WTC11 (cell line): ENCODE measurements around the gene TRAF7. TPM values are rescaled to one million over a fixed set of nuclear protein-coding genes. Genes with fewer than 3 reads are reported as not detected.
A peak's percentile ranks its signal among the peaks of the same experiment; 100 is the strongest.

Experiments used
- ATAC-seq: fragments of 200-7000 bp; cut with Tn5 transposase; 2 replicates; pipeline ENCODE4 v1.10.0; 2021; ENCODE audit warnings: mild to moderate bottlenecking, moderate library complexity
- CTCF ChIA-PET: fragments of 300-600 bp; sonication (Branson Sonifier 250); formaldehyde crosslinking; loops from one replicate; lab custom pipeline; 2021; ENCODE audit warnings: antibody characterized with exemption; lab: Charles Lee
- POLR2A ChIA-PET: fragments of 350-600 bp; sonication (Branson Sonifier 250); formaldehyde crosslinking; loops from one replicate; lab custom pipeline; 2021; ENCODE audit warnings: antibody characterized with exemption; lab: Charles Lee
- DNase-seq: peaks from one replicate; pipeline ENCODE4 v3.0.0; 2021; ENCODE audit warnings: low spot score
- H3K27ac Mint-ChIP-seq: 2 replicates; pipeline ENCODE4 v1.8.0; 2021; ENCODE audit warnings: mixed read lengths
- H3K27me3 Mint-ChIP-seq: 2 replicates; pipeline ENCODE4 v1.8.0; 2021; ENCODE audit warnings: low read depth, mild to moderate bottlenecking, moderate library complexity, mixed read lengths
- H3K36me3 Mint-ChIP-seq: 2 replicates; pipeline ENCODE4 v1.8.0; 2021; ENCODE audit warnings: mixed read lengths
- H3K4me1 Mint-ChIP-seq: 2 replicates; pipeline ENCODE4 v1.8.0; 2022; ENCODE audit warnings: mixed read lengths
- H3K4me3 Mint-ChIP-seq: 2 replicates; pipeline ENCODE4 v1.8.0; 2021; ENCODE audit warnings: mild to moderate bottlenecking, moderate library complexity, mixed read lengths
- H3K9me3 Mint-ChIP-seq: 2 replicates; pipeline ENCODE4 v1.8.0; 2021; ENCODE audit warnings: mixed read lengths
- FOXJ3 ChIP-seq: sonication (generic); formaldehyde crosslinking; IDR thresholded peaks from 2 replicates; pipeline ENCODE4 v1.9.0; 2021; ENCODE audit warnings: missing genetic modification reagents, mild to moderate bottlenecking, borderline replicate concordance
- KAT7 ChIP-seq: sonication (generic); formaldehyde crosslinking; IDR thresholded peaks from 2 replicates; pipeline ENCODE4 v1.8.1; 2023; ENCODE audit warnings: missing genetic modification reagents, mild to moderate bottlenecking, borderline replicate concordance
- ZNF232 ChIP-seq: sonication (generic); formaldehyde crosslinking; IDR thresholded peaks from 2 replicates; pipeline ENCODE4 v1.8.0; 2022; ENCODE audit warnings: mild to moderate bottlenecking, missing genetic modification reagents
- ZNF671 ChIP-seq: fragments of 250-450 bp; sonication (Bioruptor Pico); IDR thresholded peaks from 2 replicates; pipeline ENCODE4 v1.8.0; 2021; ENCODE audit warnings: mild to moderate bottlenecking
- total RNA-seq: library from RNA; stranded (reverse); gene quantifications from 3 replicates; pipeline ENCODE4 v1.2.3, GENCODE V29; 2021
- TF ChIP-seq, protein P1 (sequence below): sonication (generic); formaldehyde crosslinking; IDR thresholded peaks from 2 replicates; pipeline ENCODE4 v1.8.0; 2023; ENCODE audit warnings: missing genetic modification reagents, mild to moderate bottlenecking, borderline replicate concordance
- TF ChIP-seq, protein P2 (sequence below): sonication (generic); formaldehyde crosslinking; IDR thresholded peaks from 2 replicates; pipeline ENCODE4 v1.8.1; 2023; ENCODE audit warnings: mild to moderate bottlenecking, moderate library complexity, missing genetic modification reagents
- TF ChIP-seq, protein P3 (sequence below): sonication (generic); formaldehyde crosslinking; IDR thresholded peaks from 2 replicates; pipeline ENCODE4 v1.8.1; 2022; ENCODE audit warnings: low read depth, mild to moderate bottlenecking, moderate library complexity, missing genetic modification reagents, borderline replicate concordance
- TF ChIP-seq, protein P4 (sequence below): sonication (generic); formaldehyde crosslinking; IDR thresholded peaks from 2 replicates; pipeline ENCODE4 v1.8.1; 2022; ENCODE audit warnings: missing genetic modification reagents, borderline replicate concordance
- TF ChIP-seq, protein P5 (sequence below): sonication (generic); formaldehyde crosslinking; IDR thresholded peaks from 2 replicates; pipeline ENCODE4 v1.8.1; 2023; ENCODE audit warnings: mild to moderate bottlenecking, missing genetic modification reagents
- TF ChIP-seq, protein P6 (sequence below): sonication (generic); formaldehyde crosslinking; IDR thresholded peaks from 2 replicates; pipeline ENCODE4 v1.8.1; 2022; ENCODE audit warnings: low read depth, missing genetic modification reagents, borderline replicate concordance

TRAF7 gene
- total RNA-seq, 1 experiment from 2014 or later, result 148 TPM

DNA sequence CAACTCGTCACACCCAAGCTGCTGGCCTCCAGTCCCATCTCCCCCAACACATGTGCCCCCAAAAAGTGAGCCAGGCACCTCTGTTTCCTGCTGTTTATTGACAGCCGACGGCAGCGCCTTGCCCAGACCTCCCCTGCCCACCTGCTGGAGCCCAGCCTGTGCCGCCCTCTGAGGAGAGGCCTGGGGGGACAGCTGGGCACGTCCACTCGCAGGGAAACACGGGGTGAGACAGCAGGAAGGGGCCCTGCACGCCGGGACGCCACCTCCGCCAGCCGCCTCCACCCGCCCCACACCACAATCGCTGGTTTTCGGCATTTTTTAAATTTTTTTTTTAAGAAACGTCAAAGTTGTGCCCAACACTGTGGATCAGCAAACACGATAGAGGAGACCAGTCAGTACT, 21.5 kb downstream of the TRAF7 start (continued):
- TF ChIP-seq, protein P1, sequence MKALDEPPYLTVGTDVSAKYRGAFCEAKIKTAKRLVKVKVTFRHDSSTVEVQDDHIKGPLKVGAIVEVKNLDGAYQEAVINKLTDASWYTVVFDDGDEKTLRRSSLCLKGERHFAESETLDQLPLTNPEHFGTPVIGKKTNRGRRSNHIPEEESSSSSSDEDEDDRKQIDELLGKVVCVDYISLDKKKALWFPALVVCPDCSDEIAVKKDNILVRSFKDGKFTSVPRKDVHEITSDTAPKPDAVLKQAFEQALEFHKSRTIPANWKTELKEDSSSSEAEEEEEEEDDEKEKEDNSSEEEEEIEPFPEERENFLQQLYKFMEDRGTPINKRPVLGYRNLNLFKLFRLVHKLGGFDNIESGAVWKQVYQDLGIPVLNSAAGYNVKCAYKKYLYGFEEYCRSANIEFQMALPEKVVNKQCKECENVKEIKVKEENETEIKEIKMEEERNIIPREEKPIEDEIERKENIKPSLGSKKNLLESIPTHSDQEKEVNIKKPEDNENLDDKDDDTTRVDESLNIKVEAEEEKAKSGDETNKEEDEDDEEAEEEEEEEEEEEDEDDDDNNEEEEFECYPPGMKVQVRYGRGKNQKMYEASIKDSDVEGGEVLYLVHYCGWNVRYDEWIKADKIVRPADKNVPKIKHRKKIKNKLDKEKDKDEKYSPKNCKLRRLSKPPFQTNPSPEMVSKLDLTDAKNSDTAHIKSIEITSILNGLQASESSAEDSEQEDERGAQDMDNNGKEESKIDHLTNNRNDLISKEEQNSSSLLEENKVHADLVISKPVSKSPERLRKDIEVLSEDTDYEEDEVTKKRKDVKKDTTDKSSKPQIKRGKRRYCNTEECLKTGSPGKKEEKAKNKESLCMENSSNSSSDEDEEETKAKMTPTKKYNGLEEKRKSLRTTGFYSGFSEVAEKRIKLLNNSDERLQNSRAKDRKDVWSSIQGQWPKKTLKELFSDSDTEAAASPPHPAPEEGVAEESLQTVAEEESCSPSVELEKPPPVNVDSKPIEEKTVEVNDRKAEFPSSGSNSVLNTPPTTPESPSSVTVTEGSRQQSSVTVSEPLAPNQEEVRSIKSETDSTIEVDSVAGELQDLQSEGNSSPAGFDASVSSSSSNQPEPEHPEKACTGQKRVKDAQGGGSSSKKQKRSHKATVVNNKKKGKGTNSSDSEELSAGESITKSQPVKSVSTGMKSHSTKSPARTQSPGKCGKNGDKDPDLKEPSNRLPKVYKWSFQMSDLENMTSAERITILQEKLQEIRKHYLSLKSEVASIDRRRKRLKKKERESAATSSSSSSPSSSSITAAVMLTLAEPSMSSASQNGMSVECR (CRISPR knock-in tag), result no peak
- TF ChIP-seq, protein P2, sequence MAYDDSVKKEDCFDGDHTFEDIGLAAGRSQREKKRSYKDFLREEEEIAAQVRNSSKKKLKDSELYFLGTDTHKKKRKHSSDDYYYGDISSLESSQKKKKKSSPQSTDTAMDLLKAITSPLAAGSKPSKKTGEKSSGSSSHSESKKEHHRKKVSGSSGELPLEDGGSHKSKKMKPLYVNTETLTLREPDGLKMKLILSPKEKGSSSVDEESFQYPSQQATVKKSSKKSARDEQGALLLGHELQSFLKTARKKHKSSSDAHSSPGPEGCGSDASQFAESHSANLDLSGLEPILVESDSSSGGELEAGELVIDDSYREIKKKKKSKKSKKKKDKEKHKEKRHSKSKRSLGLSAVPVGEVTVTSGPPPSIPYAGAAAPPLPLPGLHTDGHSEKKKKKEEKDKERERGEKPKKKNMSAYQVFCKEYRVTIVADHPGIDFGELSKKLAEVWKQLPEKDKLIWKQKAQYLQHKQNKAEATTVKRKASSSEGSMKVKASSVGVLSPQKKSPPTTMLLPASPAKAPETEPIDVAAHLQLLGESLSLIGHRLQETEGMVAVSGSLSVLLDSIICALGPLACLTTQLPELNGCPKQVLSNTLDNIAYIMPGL (CRISPR knock-in tag), result no peak
- TF ChIP-seq KAT7 (CRISPR knock-in tag), result no peak
- TF ChIP-seq, protein P3, sequence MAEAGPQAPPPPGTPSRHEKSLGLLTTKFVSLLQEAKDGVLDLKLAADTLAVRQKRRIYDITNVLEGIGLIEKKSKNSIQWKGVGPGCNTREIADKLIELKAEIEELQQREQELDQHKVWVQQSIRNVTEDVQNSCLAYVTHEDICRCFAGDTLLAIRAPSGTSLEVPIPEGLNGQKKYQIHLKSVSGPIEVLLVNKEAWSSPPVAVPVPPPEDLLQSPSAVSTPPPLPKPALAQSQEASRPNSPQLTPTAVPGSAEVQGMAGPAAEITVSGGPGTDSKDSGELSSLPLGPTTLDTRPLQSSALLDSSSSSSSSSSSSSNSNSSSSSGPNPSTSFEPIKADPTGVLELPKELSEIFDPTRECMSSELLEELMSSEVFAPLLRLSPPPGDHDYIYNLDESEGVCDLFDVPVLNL (CRISPR knock-in tag), result no peak
- TF ChIP-seq, protein P4, sequence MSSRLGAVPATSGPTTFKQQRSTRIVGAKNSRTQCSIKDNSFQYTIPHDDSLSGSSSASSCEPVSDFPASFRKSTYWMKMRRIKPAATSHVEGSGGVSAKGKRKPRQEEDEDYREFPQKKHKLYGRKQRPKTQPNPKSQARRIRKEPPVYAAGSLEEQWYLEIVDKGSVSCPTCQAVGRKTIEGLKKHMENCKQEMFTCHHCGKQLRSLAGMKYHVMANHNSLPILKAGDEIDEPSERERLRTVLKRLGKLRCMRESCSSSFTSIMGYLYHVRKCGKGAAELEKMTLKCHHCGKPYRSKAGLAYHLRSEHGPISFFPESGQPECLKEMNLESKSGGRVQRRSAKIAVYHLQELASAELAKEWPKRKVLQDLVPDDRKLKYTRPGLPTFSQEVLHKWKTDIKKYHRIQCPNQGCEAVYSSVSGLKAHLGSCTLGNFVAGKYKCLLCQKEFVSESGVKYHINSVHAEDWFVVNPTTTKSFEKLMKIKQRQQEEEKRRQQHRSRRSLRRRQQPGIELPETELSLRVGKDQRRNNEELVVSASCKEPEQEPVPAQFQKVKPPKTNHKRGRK (CRISPR knock-in tag), result no peak

DNA sequence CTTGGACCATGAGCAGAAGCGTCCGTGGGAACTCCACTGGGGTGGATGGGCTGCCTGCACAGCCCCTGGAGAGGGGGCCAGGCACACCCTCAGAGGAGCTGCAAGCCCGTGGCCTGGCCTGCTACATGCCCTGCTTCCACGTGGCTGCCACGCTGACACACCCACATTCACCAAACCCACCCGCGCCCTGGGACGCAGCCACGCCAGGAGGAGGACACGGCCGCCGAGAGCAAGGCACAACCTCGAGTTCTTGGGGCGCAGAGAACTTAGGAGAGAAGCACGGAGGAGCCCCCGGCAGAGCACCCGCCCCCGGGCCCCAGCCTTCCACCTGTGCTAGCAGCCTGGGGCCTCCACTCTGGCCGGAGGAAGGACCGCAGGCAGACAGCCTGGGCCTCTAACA, 22.0 kb downstream of the TRAF7 start:
- TF ChIP-seq ZNF671 (CRISPR knock-in tag) (0 out of 2 replicates have a peak, but pooled peaks have one; percentile 10), FOXJ3 (no peak), ZNF232 (CRISPR knock-in tag) (no peak)
- TF ChIP-seq, protein P5, sequence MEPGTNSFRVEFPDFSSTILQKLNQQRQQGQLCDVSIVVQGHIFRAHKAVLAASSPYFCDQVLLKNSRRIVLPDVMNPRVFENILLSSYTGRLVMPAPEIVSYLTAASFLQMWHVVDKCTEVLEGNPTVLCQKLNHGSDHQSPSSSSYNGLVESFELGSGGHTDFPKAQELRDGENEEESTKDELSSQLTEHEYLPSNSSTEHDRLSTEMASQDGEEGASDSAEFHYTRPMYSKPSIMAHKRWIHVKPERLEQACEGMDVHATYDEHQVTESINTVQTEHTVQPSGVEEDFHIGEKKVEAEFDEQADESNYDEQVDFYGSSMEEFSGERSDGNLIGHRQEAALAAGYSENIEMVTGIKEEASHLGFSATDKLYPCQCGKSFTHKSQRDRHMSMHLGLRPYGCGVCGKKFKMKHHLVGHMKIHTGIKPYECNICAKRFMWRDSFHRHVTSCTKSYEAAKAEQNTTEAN, result no peak
- TF ChIP-seq, protein P6, sequence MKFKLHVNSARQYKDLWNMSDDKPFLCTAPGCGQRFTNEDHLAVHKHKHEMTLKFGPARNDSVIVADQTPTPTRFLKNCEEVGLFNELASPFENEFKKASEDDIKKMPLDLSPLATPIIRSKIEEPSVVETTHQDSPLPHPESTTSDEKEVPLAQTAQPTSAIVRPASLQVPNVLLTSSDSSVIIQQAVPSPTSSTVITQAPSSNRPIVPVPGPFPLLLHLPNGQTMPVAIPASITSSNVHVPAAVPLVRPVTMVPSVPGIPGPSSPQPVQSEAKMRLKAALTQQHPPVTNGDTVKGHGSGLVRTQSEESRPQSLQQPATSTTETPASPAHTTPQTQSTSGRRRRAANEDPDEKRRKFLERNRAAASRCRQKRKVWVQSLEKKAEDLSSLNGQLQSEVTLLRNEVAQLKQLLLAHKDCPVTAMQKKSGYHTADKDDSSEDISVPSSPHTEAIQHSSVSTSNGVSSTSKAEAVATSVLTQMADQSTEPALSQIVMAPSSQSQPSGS (CRISPR knock-in tag), result no peak
- TF ChIP-seq, all 79 proteins: peak for 1
- Mint-ChIP-seq H3K27me3 (no peaks in the 10 kb centered on the region), H3K9me3 (no peaks in the 10 kb centered on the region), H3K4me3 (no peak overlapping the region), H3K27ac (no peak overlapping the region), H3K36me3 (peaks cover 16% of the 10 kb centered on the region), H3K4me1 (0 out of 2 replicates have a peak, but pooled peaks cover 3% of the 10 kb centered on the region)
- POLR2A ChIA-PET, result no interaction called here
- DNase-seq (no peak), ATAC-seq (no peak)
- CTCF ChIA-PET, result interaction anchor here (0.8 kb wide), 1 partner anchor 17 kb away, joined by 3 read pairs; no protein-coding TSS in a partner anchor
